ENCODE data around the gene TSC2. TPM values are rescaled to one million over a fixed set of nuclear protein-coding genes. Genes with fewer than 3 reads are reported as not detected.
A peak's percentile ranks its signal among the peaks of the same experiment; 100 is the strongest.

TSC2 gene
- total RNA-seq, 1 donor from 2014 or later, result 80.1 TPM

- H3K27me3 ChIP-seq (ENCODE audit: low read depth), result no peaks in the 10 kb centered on the region
- intact Hi-C loops (cut with micrococcal nuclease), result no loop called here
- H3K9me3 ChIP-seq (replicated peaks), result no peaks in the 10 kb centered on the region
- TF ChIP-seq CTCF (IDR thresholded peaks at IDR 0.05; ENCODE audit: borderline replicate concordance), result no peak
- H3K27ac ChIP-seq (replicated peaks), result no peak overlapping the region
- peaks cover 67% of the 10 kb centered on the region for H3K4me1 ChIP-seq
- no peak overlapping the region for H3K4me3 ChIP-seq
- H3K36me3 ChIP-seq, result peaks cover 34% of the 10 kb centered on the region
- no peak for DNase-seq
Observed at GRCh38 chr16:2004795-2005517, 42.8 kb upstream of the TSC2 start.

- no peak overlapping the region for H3K4me3 ChIP-seq
- no peaks in the 10 kb centered on the region for H3K9me3 ChIP-seq (replicated peaks)
- H3K36me3 ChIP-seq, result peaks cover 28% of the 10 kb centered on the region
- peaks cover 74% of the 10 kb centered on the region for H3K4me1 ChIP-seq
- no peaks in the 10 kb centered on the region for H3K27me3 ChIP-seq (ENCODE audit: low read depth)
- H3K27ac ChIP-seq (replicated peaks), result no peak overlapping the region
- no peak for TF ChIP-seq CTCF (IDR thresholded peaks at IDR 0.05; ENCODE audit: borderline replicate concordance)
- intact Hi-C loops (cut with micrococcal nuclease), result no loop called here
- DNase-seq, result no peak
Observed at GRCh38 chr16:2005646-2006045, 42.1 kb upstream of the TSC2 start.

GRCh38 chr16:2006317-2006716 lies 41.5 kb upstream of the TSC2 start:
- no peak overlapping the region for H3K4me3 ChIP-seq
- H3K36me3 ChIP-seq, result peaks cover 22% of the 10 kb centered on the region
- no peak overlapping the region for H3K27ac ChIP-seq (replicated peaks)
- intact Hi-C loops (cut with micrococcal nuclease), result no loop called here
- no peaks in the 10 kb centered on the region for H3K27me3 ChIP-seq (ENCODE audit: low read depth)
- no peak for DNase-seq
- H3K9me3 ChIP-seq (replicated peaks), result no peaks in the 10 kb centered on the region
- peaks cover 75% of the 10 kb centered on the region for H3K4me1 ChIP-seq
- TF ChIP-seq CTCF (IDR thresholded peaks at IDR 0.05; ENCODE audit: borderline replicate concordance), result no peak

GRCh38 chr16:2007081-2007836 lies 40.5 kb upstream of the TSC2 start:
- Histone ChIP-seq H3K27ac (replicated peaks) (peak overlapping the region; percentile 91), H3K4me1 (peaks cover 75% of the 10 kb centered on the region), H3K4me3 (peak overlapping the region; percentile 93), H3K27me3 (ENCODE audit: low read depth) (no peaks in the 10 kb centered on the region), H3K9me3 (replicated peaks) (no peaks in the 10 kb centered on the region), H3K36me3 (peaks cover 13% of the 10 kb centered on the region)
- intact Hi-C loops (cut with micrococcal nuclease), result no loop called here
- no peak for TF ChIP-seq CTCF (IDR thresholded peaks at IDR 0.05; ENCODE audit: borderline replicate concordance)
- DNase-seq, result no peak

GRCh38 chr16:2008009-2008526 lies 39.7 kb upstream of the TSC2 start:
- intact Hi-C loops (cut with micrococcal nuclease), result no loop called here
- Histone ChIP-seq H3K36me3 (peaks cover 4% of the 10 kb centered on the region), H3K9me3 (replicated peaks) (no peaks in the 10 kb centered on the region), H3K27ac (replicated peaks) (peak overlapping the region; percentile 91), H3K4me3 (peak overlapping the region; percentile 93), H3K27me3 (ENCODE audit: low read depth) (no peaks in the 10 kb centered on the region), H3K4me1 (peaks cover 74% of the 10 kb centered on the region)
- peak; percentile 19 for DNase-seq
- TF ChIP-seq CTCF (IDR thresholded peaks at IDR 0.05; ENCODE audit: borderline replicate concordance), result no peak

Measured in left ventricle myocardium inferior (tissue), 1 donor.